GM21423 (cell line): ENCODE data around the gene COMP.
"Not testable (repeated sequence)": the region's sequence is repeated elsewhere in the genome, so short reads cannot be mapped to it uniquely, and the experiment has no call there.

ENCODE experiments used
- ATAC-seq: cut with Tn5 transposase; IDR thresholded peaks from one replicate; pipeline ENCODE4 v1.9.1; 2021; ENCODE audit warnings: mild to moderate bottlenecking, moderate library complexity; ENCODE audit not compliant: unreplicated experiment

The COMP gene

DNA sequence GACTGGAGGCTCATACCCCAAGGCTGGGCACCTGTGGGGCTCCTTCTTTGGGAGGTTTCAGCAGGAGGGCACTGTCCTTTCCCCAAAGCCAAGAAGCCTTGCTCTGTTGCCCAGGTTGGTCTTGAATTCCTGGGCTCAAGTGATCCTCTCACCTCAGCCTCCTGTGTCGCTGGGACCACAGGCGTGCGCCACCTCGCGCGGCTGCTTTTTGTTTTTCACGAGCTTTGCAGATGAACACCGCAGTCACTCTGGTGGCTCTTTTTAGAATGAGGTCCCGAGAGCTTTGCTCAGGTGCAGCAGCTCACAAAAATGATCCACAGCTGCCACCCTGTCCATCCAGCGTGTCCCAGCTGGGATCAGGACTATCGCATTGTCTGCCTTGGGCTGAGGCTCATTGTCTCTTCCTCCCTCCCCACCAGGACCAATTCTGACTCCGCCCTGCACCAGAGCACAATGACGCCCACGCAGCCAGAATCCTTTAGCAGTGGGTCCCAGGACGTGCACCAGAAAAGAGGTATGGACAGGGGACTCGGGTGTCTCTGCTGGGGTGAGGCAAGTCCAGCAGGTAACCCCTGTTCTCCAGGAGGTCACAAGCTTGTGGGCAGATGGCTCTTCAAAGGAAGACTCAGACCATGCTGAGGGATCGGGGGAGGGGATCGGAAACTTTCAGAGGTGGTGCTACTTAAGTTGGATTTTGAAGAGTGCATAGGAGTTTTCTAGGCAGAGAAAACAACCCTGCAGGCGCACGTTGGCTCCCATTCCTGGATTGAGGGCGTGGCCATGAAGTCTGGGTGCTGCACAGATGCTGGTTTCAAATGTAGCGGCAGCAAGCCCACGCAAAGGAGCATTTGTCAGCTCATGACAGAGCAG lies 41.5 kb downstream of the COMP start:
- no peak for ATAC-seq

DNA sequence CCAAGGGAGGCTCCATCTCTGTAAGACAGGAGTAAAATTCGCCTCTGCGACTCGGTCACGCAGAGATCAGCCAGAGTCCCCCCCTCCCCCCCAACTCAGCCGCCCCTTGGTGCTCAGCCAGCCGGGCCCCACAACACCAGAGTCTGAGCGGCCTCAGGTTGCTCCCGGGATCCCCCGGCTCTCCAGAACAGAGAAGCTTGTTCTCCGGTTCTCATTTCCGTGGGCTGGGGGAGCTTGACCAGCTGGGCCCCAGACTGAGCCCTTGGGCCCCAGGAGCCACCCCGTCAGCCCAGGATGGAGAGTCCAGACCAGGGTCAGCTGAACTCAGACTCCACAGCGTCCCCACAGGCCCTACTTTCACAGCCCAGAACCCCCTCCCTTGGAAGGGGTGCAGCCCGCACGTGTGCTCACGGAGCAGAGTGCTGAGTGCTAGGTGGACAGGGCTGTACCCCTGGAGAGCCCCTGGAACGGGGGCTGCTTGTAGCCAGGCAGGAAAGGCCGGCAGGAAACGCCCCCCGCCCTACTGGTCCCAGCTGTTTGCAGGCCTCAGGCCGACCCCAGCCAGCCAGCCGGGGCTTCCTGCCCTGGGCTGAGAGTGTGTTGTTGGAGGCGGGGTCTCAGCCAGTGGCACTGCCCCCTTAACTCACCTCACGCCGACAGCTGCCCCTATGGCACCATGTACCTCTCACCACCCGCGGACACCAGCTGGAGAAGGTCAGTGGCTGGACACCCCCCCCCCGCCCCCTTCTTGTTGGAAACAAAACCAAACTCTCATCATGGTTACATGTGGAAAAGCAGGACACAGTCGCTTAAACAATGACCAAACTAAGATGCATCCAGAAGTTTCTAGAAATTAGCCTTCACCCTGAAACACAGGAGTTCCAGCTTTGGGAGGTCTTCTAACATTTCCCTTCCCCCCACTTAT lies 44.4 kb downstream of the COMP start:
- no peak for ATAC-seq

DNA sequence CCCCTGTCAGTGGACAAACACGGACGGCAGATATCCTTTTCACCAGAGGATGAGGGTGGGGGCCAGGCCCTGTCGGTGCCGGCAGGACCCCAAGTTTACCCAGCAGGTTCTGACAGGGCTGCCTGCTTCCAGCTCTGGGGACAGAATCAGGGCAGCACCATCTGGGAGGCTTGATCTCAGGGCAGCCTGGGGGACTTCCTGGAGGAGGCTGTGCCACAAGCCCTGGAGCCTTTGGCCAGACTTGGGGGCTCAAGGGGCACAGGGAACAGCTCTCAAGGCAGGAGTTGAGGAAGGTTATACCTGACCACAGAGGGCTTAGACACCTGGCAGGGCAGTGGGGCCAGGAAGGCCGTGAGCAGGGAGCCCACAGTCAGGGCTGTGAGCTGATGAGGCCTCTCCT lies 45.2 kb downstream of the COMP start:
- ATAC-seq, result no peak

DNA sequence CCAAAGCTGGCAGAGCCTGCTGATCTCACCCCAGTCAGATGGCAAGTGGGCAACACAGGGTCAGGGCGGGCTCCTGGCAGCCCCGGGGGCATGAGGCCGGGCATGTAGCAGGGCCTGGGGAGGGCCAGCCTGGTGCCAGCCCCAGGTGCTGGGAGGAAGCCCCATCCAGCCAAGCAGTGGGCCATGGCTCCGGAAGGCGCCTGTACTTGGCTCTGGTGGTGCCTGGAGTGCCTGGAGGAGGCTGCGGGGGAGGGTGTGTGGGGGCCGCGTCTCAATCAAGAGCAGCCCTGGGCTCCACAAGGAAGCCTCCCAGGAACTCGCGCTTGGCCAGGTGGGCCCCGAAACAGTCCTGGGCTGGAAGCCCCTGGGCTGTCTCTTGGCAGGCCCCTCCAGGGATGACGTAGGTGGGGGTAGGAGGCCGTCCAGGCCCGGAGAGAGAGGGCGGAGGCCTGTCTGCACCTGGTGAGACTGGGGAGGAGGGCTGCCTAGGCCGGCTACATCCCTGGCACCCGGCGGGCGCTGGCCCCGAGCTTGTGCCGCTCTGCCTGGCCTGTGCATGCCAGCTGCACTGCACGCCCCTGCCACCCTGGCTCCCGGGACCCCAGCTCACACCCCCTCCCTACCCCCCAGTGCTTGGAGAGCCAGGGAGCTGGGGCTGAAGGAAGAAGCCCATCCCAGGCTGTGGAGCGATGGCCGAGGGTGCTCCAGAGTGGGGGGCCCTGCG lies 45.9 kb downstream of the COMP start:
- ATAC-seq, result no peak

DNA sequence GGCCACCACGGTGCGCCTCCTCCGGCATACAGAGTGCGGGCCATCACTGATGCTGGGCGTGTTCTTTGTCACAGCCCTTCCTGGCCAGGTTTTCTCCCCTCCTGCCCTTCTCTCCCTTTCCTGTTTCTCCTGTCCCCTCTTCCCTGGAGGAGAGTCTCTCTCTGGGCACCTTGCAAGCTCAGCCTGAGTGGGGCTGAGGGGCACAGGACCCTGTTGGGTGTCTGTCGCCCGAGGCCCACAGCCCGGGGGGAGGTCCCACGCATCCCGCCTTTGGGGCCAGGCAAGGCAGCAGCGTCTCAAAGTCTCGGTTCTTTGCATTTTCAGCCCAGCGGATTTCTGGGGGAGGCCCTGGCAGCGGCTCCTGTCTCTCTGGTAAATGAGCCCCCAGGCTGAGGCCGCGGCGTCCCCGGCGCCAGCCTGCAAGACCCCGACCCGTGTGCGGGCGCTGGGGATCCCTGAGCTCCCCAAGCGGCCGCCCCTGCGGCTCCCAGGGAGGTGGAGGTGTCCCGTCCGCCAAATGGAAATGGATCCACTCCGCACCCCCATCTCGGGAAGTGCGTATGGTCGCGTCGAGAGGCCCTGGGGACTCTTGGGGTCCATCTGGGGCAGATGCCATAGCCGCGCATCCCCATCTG lies 47.2 kb downstream of the COMP start:
- no peak for ATAC-seq

DNA sequence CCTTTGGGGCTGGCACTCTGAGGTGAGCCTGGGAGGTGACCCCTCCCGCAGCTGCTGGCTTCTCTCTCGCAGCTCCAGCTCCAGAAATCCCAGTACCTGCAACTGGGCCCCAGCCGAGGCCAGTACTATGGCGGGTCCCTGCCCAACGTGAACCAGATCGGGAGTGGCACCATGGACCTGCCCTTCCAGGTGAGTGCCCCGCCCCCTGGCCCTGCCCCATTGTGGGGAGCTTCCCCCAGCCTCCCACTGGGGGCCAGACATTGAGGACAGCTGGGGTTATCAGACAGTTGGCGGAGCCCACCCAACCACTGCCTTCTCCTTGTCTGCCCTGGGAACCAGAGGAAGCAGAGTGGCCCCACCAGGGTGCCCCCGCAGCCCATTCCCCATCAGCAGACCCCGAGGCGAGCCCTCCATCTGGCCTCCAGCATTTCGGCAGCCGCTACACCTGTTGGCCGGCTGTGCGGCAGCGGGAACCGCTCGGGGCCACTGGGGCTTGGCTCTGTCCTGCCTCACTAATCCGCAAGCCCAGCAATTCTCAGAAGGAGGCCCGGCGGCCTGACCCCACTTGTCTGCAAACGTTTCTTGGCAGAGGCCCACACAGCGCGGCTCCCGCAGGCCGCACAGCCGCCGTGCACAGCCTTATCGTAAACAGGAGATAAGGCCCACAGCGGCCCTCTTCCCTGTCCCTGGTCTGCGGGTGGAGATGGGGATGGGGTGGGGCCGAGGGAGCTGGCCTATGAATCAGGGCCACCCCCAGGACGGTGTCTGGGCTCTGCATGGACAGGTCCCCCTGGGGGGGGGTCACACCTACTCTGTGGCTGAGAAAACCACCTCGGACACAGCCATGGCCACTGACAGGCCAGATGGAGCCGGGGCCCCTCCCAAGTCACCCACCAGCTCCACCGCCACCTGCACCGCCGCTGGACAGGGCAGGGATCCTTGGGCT lies 48.0 kb downstream of the COMP start:
- no peak for ATAC-seq

DNA sequence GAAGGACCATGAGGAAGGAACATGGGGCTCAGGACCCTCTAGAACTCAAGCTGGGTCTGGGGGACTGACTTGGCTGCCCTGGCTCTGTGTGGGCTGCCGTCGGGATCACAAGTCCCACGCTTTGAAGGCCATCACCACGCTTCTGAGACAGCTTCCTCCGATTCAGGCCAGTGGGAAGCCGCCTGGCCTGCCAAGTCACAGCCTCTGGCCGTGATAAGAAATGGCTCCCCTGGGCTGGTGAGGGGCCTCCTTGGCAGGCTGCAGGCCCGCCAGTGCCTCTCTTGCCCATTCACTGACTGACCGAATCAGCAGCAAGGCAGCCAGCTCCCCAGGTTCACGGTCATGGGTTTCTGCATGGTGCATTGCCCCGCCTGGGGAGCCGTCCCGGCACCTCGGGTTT lies 48.8 kb downstream of the COMP start:
- ATAC-seq, result no peak

DNA sequence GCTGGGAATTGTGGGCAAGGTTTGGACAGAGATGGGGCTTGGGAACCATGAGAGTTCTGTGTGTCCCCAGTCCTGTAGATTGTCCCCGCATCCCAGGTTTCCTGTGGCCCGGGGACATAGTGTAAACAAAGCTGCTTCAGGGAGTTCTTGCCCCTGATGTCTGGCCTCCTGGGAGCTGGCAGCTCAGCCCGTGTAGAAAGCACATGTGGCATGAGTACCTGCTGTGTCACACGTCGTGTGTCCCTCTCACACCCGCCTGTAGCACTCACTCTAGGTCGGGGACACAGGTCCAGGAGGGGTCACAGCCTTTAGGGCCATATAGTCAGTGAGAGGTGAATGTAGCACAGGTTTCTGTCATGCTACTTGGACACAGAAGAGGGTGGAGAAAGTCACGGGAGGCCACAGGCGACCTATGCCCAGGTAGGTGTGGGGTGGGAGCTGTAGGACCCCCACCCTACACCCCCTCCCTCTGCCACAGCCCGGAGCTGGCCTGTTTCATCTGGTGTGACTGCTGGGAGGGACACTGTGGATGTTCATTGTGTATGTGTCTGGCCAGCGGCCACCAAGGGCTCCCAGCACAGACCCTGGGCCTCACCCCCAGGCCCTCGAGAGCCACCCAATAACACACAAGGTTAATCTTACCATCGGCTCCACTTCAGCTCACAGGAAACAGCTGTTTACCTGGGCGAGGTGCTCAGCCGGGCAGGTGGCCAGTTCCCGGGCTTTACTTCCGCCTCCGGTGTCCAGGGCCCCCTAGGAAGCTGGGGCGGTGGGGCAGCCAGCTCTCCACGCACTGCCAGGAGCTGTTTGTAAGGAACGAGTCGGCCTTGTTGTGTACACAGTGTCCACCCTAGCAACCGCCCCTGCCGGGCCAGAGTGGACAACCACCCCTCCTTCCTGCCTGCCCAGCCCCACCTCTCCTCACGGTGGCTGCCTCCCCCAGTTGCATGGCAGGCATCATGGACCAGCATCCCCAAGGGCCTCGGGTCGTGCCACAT lies 49.7 kb downstream of the COMP start:
- no peak for ATAC-seq

DNA sequence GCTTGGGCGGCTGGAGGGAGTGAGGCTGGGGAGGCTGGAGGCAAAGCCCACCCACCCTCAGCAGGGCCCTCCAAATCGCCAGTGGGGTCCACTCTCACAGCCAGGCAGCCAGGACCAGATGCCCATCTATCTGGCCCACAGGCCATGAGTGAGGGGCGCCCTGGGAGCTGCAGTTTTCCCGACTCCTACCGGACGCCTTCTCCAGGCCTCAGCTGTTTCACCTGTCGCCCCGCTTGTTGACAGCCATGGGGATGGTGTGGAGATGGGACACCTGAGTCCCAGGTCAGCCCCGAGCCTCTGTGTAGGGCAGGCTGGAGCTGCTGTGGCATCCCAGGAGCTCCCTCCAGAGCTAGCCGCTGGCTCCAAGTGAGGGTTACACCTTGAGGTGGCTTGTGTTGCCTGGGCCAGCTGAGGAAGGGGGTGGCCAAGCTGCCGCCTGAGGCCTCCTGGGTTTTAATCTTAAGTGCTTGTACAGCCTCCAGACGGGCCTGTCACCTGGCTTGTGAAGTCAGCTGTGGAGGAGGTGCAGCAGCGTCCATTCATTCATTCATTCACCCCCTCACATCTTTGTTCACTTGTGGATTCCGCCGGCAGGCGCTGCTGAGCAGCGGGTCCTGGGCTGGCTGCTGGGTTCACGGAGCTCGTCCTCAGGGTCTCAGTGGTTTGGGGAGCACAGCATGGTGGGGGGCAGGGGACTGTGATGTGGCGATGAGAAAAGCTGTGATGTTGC lies 52.0 kb downstream of the COMP start:
- no peak for ATAC-seq

DNA sequence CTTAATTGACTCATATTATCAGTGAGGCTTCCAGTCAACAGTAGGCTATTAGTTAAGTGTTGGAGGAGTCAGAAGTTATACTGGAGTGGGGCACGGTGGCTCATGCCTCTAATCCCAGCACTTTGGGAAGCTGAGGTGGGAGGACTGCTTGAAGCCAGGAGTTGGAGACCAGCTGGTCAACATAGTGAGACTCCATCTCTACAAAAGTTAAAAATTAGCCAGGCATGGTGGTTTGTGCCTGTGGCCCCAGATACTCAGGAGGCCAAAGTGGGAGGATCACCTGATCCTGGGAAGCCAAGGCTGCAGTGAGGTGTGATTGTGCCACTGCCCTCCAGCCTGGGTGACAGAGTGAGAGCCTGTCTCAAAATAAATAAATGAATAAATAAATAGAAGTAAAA lies 53.2 kb downstream of the COMP start:
- no peak for ATAC-seq

DNA sequence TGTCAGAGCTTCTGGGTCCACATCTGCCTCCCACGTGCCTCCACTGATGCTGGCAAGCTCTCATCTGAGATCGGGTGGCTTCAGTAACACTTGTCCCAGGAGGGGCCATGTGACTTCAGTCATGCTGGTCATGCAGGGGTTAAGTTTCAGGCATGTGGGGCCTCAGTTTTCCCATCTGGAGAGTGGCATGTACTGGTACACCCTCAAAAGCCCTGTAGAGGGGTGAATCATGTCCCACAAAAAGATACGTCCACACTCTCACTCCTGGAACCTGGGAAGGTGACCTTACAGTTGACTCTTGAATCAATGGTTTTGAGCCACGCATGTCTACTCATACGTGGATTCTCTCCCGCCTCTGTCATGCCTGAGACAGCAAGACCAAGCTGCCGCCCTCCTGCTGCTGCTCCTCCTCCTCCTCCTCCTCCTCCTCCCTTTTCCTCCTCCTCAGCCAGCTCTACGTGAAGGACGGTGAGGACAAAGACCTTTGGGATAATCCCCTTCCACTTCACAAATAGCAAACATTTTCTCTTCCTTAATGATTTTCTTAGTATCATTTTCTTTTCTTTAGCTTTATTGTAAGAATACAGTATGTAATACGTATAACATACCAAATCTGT lies 53.7 kb downstream of the COMP start:
- no peak for ATAC-seq

DNA sequence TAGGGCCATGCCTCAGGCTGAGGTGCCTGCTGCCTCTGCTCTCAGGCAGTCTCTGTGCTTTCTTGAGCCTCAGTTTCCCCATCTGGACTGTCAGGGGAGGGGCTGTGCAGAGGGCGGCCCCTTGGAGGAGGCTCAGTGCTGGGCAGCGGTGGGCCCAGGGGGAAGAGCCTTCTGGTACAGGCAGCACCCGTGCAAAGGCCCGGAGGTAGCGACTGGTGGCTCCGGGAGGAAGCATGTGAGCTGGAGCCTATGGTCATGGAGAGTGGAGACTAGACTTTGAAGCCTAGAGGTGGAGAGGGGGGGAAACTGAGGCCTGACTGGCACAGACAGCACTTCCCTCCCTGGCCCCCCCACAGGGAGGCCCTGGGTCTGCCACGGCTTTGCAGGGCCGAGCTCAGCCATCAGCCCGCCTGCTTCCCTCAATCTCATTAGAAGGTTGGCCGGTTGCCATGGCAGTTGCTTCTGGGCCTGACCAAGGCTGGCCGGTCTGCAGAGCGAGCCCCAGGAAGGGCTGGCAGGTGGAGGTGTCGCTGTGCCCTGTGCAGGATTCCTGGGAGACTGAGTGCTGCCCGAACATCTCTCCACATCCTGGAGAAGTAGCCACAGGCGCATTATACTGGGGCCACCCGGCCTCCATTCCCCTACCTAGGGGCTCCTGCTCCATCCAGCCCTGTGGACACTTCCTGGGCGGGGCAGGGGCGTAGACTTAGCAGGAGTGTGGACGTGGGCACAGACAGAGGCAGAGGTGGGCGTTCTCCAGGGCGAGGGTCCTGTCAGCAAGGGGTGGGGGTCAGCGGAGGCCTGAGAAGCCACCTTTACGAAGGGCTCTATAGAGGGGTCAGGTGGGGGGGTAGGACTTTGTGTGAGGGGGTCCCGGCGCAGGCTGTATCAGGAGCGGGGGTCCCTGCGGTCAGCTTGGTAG lies 54.4 kb downstream of the COMP start:
- no peak for ATAC-seq

DNA sequence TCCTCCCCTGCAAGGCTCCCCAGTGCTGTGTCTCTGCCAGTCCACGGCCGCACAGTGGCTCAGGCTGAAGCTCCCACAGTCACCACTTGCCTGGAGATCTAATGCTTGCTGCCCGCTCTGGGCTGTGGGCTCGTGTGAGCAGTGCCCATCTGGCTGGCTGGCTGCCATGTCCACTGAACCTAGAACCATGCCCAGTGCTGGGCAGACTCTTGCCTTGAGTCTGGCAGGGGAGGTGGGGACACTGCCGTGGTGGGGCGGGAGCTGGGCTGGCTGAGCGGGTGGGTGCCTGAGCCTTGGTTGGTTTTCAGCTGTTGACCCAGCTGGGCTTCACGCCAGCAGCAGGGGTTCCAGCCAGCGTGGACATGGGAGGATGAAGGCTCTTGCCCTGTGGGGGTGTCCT lies 55.4 kb downstream of the COMP start:
- no peak for ATAC-seq

DNA sequence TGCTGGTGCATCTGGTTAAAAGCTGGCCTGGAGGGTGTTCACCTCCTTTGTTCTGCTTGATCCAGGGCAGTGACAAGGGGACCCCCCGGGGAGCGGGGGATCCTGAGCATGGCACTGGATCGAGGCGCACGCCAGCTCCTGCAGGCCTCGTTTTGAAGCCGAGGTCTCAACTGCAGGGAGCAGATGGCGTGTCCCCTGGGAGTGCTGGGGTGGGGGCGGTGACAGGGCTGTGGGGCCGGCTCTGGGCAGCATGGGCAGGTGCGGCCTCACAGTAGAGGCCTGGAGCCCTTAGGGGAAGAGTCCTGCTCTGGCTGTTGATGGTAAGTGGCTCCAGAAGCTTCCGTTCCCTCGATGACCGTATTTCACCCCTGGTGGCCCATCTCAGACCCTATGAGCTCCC lies 55.8 kb downstream of the COMP start:
- no peak for ATAC-seq

DNA sequence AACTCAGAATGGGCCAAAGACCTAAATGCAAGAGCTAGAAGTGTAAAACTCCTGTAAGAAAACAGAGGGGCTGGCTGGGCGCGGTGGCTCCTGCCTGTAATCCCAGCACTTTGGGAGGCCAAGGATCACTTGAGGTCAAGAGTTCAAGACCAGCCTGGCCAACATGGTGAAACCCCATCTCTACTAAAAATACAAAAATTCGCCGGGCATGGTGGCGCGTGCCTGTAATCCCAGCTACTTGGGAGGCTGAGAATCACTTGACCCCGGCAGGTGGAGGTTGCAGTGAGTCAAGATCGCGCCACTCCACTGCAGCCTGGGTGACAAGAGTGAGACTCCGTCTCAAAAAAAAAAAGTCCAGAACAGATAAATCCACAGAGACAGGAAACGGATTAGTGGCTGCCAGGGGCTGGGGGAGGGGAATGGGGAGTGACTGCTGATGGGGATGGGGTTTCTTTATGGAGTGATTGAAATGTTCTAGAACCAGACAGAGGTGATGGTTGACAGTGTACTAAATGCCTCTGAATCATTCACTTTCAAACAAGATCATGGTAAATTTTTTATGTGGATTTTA lies 57.3 kb downstream of the COMP start:
- not testable (repeated sequence) for ATAC-seq

DNA sequence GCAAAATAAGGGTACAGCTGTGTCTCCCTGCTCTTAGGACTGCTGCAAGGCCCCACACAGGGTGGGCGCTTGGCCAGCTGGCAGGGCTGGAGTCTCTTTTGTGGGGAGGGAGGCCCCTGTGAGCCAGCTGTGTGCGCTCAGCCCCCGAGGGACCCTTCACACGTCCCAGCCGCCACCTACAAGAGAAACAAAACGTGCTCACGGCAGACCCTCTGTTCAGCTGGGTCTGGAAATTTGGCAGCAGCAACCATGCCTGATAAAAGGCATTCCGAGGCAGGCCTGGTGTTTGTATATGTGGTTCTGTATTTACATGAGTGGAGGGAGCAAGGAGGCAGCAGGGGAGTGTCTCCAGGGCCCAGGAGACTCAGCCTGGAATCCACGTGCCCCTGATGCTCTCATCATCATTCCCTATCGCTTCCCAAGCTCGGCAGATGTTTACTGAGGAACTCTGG lies 57.9 kb downstream of the COMP start:
- no peak for ATAC-seq
